Activated B cell treated with CpG ODN at 0.5 μM for 24 hours (primary cell): ENCODE results near the gene ADCY2. TPM values are rescaled to one million over a fixed set of nuclear protein-coding genes. Genes with fewer than 3 reads are reported as not detected.

Experiments used
- ATAC-seq: fragments of 200-7000 bp; cut with Tn5 transposase; one replicate; pipeline ENCODE4 v1.10.0; 2021; ENCODE audit warnings: low read depth, mild to moderate bottlenecking, moderate library complexity
- CTCF ChIA-PET: fragments of 350-600 bp; sonication (Branson Sonifier 250); formaldehyde crosslinking; loops from one replicate; lab custom pipeline; 2021; ENCODE audit warnings: antibody characterized with exemption; lab: Charles Lee
- POLR2A ChIA-PET: fragments of 350-600 bp; sonication (Branson Sonifier 250); formaldehyde crosslinking; loops from one replicate; lab custom pipeline; 2021; ENCODE audit warnings: antibody characterized with exemption; lab: Charles Lee
- DNase-seq: peaks from one replicate; pipeline ENCODE4 v3.0.0; 2022
- H3K27ac Mint-ChIP-seq: one replicate; pipeline ENCODE4 v1.8.0; 2020; ENCODE audit warnings: mixed read lengths
- H3K27me3 Mint-ChIP-seq: one replicate; pipeline ENCODE4 v1.8.0; 2021; ENCODE audit warnings: mixed read lengths
- H3K36me3 Mint-ChIP-seq: one replicate; pipeline ENCODE4 v1.8.0; 2021; ENCODE audit warnings: low read depth, mixed read lengths
- H3K4me1 Mint-ChIP-seq: one replicate; pipeline ENCODE4 v1.8.0; 2021; ENCODE audit warnings: mixed read lengths
- H3K4me3 Mint-ChIP-seq: one replicate; pipeline ENCODE4 v1.8.0; 2020; ENCODE audit warnings: mild to moderate bottlenecking, mixed read lengths
- H3K9me3 Mint-ChIP-seq: one replicate; pipeline ENCODE4 v1.8.0; 2020; ENCODE audit warnings: mixed read lengths
- CTCF ChIP-seq: fragments of 200-600 bp; IDR thresholded peaks from one replicate; pipeline ENCODE4 v1.8.0; 2022; ENCODE audit warnings: antibody characterized with exemption, mild to moderate bottlenecking
- intact Hi-C: fragments of 100-400 bp; cut with micrococcal nuclease; formaldehyde crosslinking; loops from one replicate; pipeline ENCODE4 v1.15.1; 2024
- total RNA-seq: library from RNA; stranded (reverse); gene quantifications from 2 replicates; pipeline ENCODE4 v1.2.3, GENCODE V29; 2022

The ADCY2 gene
- total RNA-seq, 1 donor from 2014 or later: not detected

DNA sequence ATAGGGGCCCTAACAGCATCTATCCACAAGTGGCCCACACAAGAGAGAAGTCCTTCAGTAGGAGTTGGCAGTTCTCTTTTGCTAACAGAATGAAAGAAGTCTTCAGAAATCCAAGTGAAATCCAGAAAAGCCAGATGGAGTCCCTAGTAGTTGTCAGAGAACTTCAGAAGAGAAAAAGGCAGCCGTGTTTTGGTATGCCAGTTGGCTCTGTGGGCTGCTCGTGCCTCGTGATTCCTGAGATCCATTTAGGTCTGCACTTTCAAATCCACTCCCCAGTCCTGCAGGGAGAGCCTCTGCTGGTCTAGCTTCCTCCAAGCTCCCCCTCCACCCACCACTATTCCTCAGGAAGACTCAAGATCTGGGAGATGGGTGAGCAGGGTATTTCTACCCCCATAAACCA lies 386.0 kb downstream of the ADCY2 start:
- ATAC-seq: no peak
- DNase-seq: no peak
- Mint-ChIP-seq H3K9me3 (no peaks in the 10 kb centered on the region), H3K4me1 (no peaks in the 10 kb centered on the region), H3K4me3 (no peak overlapping the region), H3K27ac (no peak overlapping the region), H3K36me3 (no peaks in the 10 kb centered on the region), H3K27me3 (peaks cover 13% of the 10 kb centered on the region)
- no peak for TF ChIP-seq CTCF
- ChIA-PET CTCF (no interaction called here), POLR2A (no interaction called here)
- intact Hi-C loops: no loop called here

DNA sequence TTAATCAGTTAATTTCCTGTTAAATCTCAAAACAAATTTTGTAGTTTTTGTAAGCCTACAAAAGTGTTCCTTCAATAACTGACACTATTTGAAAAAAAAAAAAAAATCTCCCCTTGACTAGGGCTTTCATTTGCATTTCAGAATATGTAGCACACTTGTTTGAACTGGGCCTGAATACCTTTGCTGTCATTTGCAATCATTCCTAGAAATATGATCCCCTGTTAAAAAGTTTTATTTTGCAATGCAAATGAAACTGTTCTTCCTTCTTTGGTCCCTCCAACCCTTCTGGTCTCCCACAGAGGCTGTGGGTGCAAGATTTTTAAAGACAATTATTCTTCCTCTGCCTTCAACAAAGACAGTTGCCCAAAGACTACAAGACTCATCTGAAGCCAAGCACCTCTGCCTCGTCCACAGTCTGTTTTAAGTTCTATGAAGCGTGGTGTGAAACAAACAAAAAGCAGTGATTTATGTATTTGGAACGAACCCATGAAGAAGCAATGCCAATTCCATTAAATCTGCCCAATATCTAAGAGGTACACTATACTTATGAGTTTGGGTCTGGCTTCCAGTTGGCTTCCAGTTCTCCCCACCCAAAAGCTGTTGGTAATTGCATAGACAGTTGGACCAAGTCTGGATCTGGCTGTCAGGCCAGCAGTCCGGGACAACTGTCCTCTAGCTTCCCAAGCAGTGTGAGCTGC lies 388.9 kb downstream of the ADCY2 start:
- no peaks in the 10 kb centered on the region for H3K4me1 Mint-ChIP-seq
- ChIA-PET CTCF (no interaction called here), POLR2A (no interaction called here)

DNA sequence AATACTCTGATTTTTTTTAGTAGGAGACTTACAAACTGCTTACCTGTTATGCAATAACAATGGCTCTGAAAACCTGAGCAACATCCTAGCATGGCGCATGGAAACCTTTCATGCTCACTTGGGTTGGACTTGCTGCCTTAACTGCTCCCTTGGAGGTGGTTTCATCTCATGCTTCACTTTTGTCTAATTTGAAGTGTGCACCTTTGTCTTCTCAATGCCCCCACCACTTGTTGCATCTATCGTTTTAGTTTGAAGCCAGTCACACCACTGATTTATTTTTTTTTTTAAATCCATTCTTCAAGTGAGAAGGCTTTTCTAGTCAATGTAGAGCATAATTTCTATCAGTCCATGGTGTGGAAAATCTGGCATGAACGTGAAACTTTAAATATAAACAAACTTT lies 391.8 kb downstream of the ADCY2 start:
- H3K9me3 Mint-ChIP-seq: no peaks in the 10 kb centered on the region
- CTCF ChIA-PET: no interaction called here
- H3K4me3 Mint-ChIP-seq: no peak overlapping the region
- ATAC-seq: no peak
- no peaks in the 10 kb centered on the region for H3K36me3 Mint-ChIP-seq
- no peak for TF ChIP-seq CTCF
- H3K4me1 Mint-ChIP-seq: no peaks in the 10 kb centered on the region
- DNase-seq: no peak
- peaks cover 6% of the 10 kb centered on the region for H3K27me3 Mint-ChIP-seq
- intact Hi-C loops: no loop called here
- POLR2A ChIA-PET: no interaction called here
- no peak overlapping the region for H3K27ac Mint-ChIP-seq

More for the DNA sequence above, 388.9 kb downstream of the ADCY2 start:
- Mint-ChIP-seq H3K27me3 (peaks cover 3% of the 10 kb centered on the region), H3K9me3 (no peaks in the 10 kb centered on the region), H3K4me3 (no peak overlapping the region), H3K27ac (no peak overlapping the region), H3K36me3 (no peaks in the 10 kb centered on the region)
- no peak for TF ChIP-seq CTCF
- intact Hi-C loops: no loop called here
- DNase-seq (no peak), ATAC-seq (no peak)

DNA sequence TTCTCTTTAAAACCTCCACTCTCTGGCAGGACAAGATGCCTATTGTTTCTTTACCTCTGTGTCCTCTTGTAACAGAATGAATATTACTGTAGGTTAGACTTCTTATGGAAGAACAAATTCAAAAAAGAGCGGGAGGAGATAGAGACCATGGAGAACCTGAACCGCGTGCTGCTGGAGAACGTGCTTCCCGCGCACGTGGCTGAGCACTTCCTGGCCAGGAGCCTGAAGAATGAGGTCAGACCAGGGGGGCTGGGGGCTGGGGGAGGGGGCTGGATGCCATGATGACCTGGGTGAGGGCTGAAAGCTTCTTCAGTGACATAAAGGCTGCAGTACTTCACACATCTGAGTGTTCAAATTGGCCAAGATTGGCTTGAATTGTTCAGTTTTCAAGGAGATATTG lies 393.6 kb downstream of the ADCY2 start:
- no peak overlapping the region for H3K4me3 Mint-ChIP-seq
- CTCF ChIA-PET: no interaction called here

DNA sequence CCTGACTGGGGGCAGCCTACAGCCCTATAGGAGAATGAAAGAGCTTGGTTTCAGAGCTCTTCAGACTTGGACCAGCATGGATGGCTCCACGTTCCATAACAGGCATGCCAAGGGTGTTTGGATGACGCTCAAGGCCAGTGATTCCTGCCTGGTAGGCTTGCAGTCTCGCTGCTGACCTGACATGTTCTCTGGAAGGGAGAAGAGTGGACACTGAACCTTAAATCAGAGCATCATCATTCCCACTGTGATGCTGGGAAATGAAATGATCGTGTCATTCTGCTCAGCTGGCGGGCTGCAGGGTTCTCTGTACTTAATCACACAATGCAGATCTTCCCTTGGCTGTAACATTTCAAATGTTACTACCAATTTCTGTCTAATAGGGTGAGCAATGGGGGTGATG lies 398.0 kb downstream of the ADCY2 start:
- Mint-ChIP-seq H3K4me1 (no peaks in the 10 kb centered on the region), H3K27ac (no peak overlapping the region), H3K9me3 (no peaks in the 10 kb centered on the region), H3K36me3 (no peaks in the 10 kb centered on the region), H3K27me3 (peaks cover 3% of the 10 kb centered on the region), H3K4me3 (no peak overlapping the region)
- no peak for DNase-seq
- no peak for TF ChIP-seq CTCF
- ChIA-PET CTCF (no interaction called here), POLR2A (no interaction called here)
- intact Hi-C loops: no loop called here
- ATAC-seq: no peak

More for the DNA sequence above, 393.6 kb downstream of the ADCY2 start:
- POLR2A ChIA-PET: no interaction called here
- H3K36me3 Mint-ChIP-seq: no peaks in the 10 kb centered on the region
- peaks cover 3% of the 10 kb centered on the region for H3K27me3 Mint-ChIP-seq
- H3K27ac Mint-ChIP-seq: no peak overlapping the region
- ATAC-seq (no peak), DNase-seq (no peak)
- no peaks in the 10 kb centered on the region for H3K4me1 Mint-ChIP-seq
- no peaks in the 10 kb centered on the region for H3K9me3 Mint-ChIP-seq
- intact Hi-C loops: no loop called here
- TF ChIP-seq CTCF: no peak
